Liver (tissue), 3 donors: ENCODE data around the gene ITCH.

Experiments
- CTCF ChIP-seq: fragments of 150-350 bp; IDR thresholded peaks from 2 replicates; pipeline ENCODE4 v1.5.1; 2017; ENCODE audit warnings: improper control_type of control experiment, low read depth, low read length; ENCODE audit not compliant: missing input control
- EGR1 ChIP-seq, 2 donors: IDR thresholded peaks; 2 replicates each; pipeline ENCODE4 v1.6.1; 2016 to 2018; ENCODE audit warnings: antibody characterized with exemption in 2 of 2, low read depth in 2 of 2
- FOXA1 ChIP-seq: IDR thresholded peaks from 2 replicates; pipeline ENCODE4 v1.6.1; 2016; ENCODE audit warnings: antibody characterized with exemption
- FOXA2 ChIP-seq: IDR thresholded peaks from 2 replicates; pipeline ENCODE4 v1.6.1; 2016; ENCODE audit warnings: antibody characterized with exemption
- GABPA ChIP-seq, 2 donors: IDR thresholded peaks in 1 of 2; conservative IDR thresholded peaks in 1 of 2; 2 replicates each; pipeline ENCODE4 v1.6.1; 2016; ENCODE audit warnings: antibody characterized with exemption in 2 of 2, mild to moderate bottlenecking in 1 of 2, moderate library complexity in 1 of 2
- JUND ChIP-seq, 2 donors: IDR thresholded peaks; 2 replicates each; pipeline ENCODE4 v1.6.1; 2016; ENCODE audit warnings: antibody characterized with exemption in 2 of 2
- NR2F2 ChIP-seq: IDR thresholded peaks from 2 replicates; pipeline ENCODE4 v1.6.1; 2016; ENCODE audit warnings: antibody characterized with exemption
- RAD21 ChIP-seq, 2 donors: IDR thresholded peaks; 2 replicates each; pipeline ENCODE4 v1.6.1; 2016; ENCODE audit warnings: antibody characterized with exemption in 2 of 2, mild to moderate bottlenecking in 2 of 2
- REST ChIP-seq: IDR thresholded peaks from 2 replicates; pipeline ENCODE4 v1.6.1; 2016; ENCODE audit warnings: antibody characterized with exemption, mild to moderate bottlenecking
- SP1 ChIP-seq: IDR thresholded peaks from 2 replicates; pipeline ENCODE4 v1.6.1; 2018; ENCODE audit warnings: antibody characterized with exemption, mild to moderate bottlenecking
- YY1 ChIP-seq: IDR thresholded peaks from 2 replicates; pipeline ENCODE4 v1.6.1; 2016; ENCODE audit warnings: antibody characterized with exemption, mild to moderate bottlenecking
- ZBTB33 ChIP-seq: IDR thresholded peaks from 2 replicates; pipeline ENCODE4 v1.6.1; 2016; ENCODE audit warnings: antibody characterized with exemption
- TF ChIP-seq, protein P1 (sequence below): IDR thresholded peaks from 2 replicates; pipeline ENCODE4 v1.6.1; 2016; ENCODE audit warnings: antibody characterized with exemption
- donor health status: healthy.
- donor health status: healthy.

GRCh38 chr20:34322267-34323105 is 40.6 kb upstream of the ITCH start:
- no peak for TF ChIP-seq CTCF
- no peak for TF ChIP-seq RAD21 (IDR thresholded peaks at IDR 0.05)
- TF ChIP-seq SP1, result no peak
- no peak for TF ChIP-seq FOXA2
- TF ChIP-seq JUND (IDR thresholded peaks at IDR 0.05), result no peak
- TF ChIP-seq GABPA (IDR thresholded peaks at IDR 0.05 in 1 of 2, conservative IDR thresholded peaks at IDR 0.05 in 1 of 2), result no peak
- TF ChIP-seq NR2F2, result no peak
- TF ChIP-seq EGR1 (IDR thresholded peaks at IDR 0.05; ENCODE audit: low read depth in 2 of 2), result no peak
- no peak for TF ChIP-seq ZBTB33
- TF ChIP-seq, protein P1, sequence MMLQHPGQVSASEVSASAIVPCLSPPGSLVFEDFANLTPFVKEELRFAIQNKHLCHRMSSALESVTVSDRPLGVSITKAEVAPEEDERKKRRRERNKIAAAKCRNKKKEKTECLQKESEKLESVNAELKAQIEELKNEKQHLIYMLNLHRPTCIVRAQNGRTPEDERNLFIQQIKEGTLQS, result no peak
- TF ChIP-seq YY1, result no peak
- TF ChIP-seq FOXA1, result no peak
- no peak for TF ChIP-seq REST
